Measurements from ENCODE around the gene IPO8.

The IPO8 gene

DNA sequence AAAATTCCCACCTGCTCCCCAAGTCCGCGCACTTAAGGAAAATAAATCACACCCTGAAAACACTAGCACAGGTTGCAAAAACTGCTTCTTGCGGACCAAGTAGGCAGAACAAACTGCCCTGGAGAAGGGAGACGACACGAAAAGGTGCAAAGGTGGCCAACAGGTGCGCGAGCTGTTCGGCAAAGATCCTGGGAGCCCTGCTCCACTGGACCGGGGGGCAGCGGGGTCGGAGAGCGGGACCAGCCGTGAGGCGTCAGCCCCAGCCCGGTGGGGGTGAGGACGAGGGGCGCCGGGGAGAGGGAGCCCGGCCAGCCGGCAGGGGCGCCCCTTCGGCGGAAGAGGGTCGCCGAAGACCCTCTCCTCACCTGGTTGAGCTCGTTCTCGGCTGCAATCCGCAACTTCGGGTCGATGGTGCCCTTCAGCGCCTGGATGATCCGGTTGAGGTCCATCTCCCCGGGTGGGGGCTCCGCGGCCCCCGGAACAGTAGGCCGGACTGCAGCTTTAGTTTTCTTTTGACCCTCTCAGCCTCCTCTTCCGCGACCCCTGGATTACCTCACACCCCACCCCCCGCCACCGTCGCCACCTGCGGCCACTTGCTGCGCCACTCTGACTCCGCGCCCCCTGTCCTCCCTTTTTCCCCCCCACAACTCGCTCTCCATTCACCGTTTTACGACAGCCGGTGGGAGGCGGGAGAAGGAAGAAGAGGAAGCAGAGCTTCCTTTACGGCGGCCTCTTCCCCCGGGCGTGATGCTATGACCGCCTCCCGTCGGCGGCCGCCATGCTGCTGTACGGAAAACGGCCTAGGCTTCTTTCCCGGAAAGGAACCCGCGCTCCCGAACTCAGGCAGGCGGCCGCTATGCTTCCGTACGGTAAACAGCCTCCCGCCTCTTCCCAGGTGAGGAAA lies at the start of gene IPO8:
IPO8 (minus strand) TSS at position 671 of the 904 bp plus-strand sequence; CDS start at position 449, 222 bp downstream.
- DNase-seq, result peak; percentile 45

GRCh38 chr12:30744321-30744720 lies 48.7 kb upstream of the IPO8 start:
- no peak for DNase-seq

GRCh38 chr12:30740274-30740673 lies 44.6 kb upstream of the IPO8 start:
- DNase-seq, result no peak

GRCh38 chr12:30739020-30739419 lies 43.4 kb upstream of the IPO8 start:
- no peak for DNase-seq

DNA sequence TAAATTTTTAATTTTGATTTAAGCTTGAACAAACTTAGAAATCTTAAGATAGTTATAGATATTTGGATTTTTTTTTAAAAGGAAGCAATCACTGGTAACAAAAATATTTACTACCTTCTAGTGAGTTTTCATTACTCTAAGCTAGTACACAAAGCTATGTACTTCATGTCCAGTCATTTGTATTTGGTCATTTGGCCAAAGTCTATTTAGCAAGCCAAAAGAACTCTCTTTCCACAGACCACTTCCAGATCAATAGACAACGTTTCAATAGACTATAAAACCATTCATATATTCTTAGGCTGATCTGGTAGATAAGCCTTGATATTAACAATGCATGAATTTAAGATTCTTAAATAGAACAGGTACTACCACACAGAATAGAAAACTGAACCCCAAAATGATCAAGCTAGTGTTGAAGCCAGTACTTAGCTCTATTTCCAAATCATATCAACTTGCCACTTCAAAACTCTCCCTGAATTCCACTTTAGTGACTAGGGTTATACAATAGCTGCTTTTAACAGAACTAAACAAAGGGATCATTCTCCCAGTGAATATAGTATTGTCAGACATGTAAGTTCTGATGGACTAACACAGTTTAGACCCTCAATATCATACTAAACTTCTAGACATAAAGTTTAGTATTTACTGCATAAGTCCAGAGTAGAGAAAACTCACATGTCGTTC lies 37.4 kb upstream of the IPO8 start:
- DNase-seq, result no peak

GRCh38 chr12:30730011-30730410 lies 34.3 kb upstream of the IPO8 start:
- DNase-seq, result no peak

DNA sequence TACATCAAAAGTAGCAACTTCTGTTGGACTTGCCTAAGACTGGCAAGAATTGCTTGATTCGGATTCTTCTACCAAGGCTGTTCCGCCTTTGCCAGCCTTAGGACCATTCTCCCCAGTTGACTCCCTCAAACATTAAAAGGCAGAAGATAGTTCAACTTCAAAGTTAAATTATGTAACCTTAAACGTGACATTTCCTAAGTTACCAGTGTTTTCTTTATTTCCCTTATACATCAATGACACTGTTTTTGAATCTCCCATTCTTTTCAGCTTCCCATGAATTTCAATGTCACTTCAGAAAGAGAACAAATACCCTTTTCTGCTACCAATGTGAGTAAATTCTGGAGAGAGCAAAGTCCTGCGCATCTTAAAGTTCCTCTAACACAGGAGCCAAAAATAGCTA lies 33.9 kb upstream of the IPO8 start:
- no peak for DNase-seq

- no peak for DNase-seq
Observed at GRCh38 chr12:30726647-30727046, 31.0 kb upstream of the IPO8 start.

GRCh38 chr12:30725739-30726138 lies 30.1 kb upstream of the IPO8 start:
- DNase-seq, result no peak

- DNase-seq, result no peak
Observed at GRCh38 chr12:30719060-30719459, 23.4 kb upstream of the IPO8 start.

DNA sequence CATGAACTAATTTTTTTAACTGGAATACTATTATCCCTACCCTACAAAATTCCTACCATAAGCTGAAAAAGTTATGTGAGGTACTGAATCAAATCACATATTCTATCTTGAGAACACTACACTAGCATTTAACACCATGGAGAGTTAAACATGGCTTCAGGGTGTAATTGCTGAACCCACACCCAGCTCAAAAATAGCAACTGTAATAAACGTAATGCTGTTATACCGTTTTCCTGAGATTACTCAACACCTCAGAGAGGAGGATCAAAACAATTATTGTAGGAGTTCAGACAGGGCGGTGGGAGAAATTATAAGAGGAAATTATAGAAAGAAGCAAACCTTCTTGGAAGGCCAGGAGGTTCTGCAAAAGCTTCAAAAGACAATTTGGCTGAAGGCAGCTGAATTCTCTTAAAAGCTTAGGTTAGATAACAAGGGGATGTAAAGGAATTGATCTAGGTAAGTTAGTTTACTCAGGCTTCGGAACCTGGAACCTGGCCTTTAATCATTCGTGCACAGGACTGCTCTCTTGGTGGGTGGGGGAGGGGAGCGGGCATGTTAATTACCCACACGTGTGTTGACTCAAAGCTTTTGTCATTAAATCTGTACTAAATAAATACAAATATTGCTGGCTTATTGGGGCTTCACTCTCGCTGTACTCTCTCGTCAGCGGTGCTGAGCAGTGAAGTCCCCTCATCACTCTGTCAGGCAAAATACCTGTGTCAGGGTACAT lies 12.1 kb upstream of the IPO8 start:
- no peak for DNase-seq

GRCh38 chr12:30706476-30706875 lies 10.8 kb upstream of the IPO8 start:
- DNase-seq, result no peak

- DNase-seq, result no peak
Observed at GRCh38 chr12:30701056-30701455, 5.4 kb upstream of the IPO8 start.

DNA sequence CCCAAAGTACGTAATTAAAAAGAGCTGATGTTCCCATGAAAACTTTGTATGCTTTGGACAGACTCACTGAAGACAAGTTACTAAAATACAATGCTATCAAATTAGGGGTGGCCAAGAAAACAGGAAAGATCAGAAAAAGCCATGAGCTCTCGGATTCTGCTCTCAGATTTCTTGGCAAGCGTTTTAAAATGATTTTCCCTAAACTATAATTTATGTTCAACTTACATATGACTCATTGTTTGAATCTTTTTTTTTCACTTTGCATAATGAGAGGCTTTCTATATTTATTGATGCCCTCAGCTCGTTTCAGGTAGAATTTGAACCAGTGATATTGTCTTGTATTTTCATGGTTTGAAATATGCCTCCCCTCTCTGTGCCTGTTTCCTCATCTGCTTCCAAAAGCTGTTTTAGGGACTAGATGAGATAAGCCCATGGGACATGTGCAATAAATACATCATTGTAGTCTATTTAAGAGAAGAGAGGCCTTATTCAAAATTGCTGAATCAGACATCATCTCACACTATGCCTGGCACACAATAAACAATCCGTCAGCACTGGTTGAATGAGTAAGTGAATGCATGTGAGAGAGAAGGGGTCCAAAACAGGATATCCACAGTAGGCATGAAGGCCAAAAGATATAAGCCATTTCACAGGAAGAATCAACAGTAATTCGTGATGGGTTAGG lies 4.7 kb upstream of the IPO8 start:
- DNase-seq, result no peak

GRCh38 chr12:30698346-30698745 lies 2.7 kb upstream of the IPO8 start:
- no peak for DNase-seq

- DNase-seq, result no peak
Observed at GRCh38 chr12:30696943-30697342, 1.3 kb upstream of the IPO8 start.

GRCh38 chr12:30696486-30696885 lies 817 bp upstream of the IPO8 start:
- no peak for DNase-seq

- no peak for DNase-seq
Observed at GRCh38 chr12:30696103-30696408, 387 bp upstream of the IPO8 start.

DNA sequence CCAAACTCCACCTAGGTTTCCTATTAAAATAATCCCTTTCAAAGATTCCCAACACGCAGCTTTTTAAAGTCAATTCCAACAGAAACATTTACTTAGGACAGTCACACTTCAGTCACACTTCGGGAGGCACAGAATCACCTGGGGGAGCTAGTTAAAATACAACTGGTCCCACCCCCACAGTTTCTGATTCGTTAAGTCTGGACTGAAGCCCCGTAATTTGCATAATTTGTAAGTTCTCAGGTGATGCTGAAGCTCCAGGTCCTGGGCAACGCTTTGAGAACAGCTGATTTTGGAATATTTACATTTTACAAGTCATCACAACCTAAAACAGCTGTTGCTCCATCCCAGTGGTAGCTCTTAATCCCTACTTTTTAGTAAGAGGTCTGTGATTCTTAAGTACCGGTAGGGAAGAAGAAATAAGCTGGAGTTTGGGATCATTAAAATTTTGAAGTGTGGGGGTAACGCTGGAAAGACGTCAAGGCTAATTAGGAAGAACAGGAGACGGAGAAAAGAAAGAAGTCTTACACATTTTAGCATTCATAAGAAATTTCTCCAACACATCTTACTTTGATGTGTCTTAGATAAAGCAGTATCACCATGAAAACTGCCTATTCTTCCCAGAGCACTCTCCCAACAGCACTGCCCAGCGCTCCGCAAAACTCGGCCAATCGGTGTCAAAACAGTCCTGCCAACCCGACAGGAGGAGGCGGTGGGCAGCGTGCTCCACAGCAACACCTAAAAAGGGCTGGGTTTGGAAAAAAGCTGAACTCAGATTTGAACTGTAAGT lies 1.1 kb downstream of the IPO8 start:
- no peak for DNase-seq

- no peak for DNase-seq
Observed at GRCh38 chr12:30692470-30692869, 3.2 kb downstream of the IPO8 start.

DNA sequence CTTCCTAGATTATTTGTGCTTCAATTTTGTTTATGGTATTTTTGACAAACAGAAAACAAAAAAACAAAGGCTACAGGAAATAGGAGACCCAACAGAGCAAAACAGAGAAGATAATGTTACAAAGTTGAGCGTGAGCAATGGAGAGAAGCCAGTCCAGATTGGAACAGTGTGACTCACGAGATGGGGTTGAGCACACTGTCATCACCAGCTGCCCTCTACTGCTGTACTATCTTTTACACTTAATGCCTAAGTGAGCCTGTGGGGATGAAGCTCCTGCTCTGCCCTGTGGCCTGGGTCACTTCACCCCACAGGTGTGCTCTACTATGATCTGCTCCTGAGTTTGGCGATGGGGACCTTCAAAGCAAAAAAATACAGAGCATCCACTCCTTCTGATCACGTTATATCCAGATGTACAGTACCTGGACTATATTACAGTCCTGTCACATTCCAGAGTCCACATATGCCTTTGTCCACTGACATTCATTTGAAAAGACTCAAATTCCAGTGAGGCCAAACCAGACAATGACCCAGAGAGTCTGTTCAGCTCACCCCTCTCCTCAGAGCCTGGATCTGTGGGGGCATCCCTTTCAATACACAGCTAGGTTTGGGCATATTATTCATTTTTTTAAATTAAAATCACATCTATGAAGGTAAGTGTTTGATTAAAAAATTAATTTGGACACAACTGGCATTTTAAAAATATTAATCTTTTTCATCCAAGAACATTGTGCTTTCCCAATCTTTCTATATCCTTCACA lies 4.4 kb downstream of the IPO8 start:
- no peak for DNase-seq

Data from NCI-H1436 treated with DMSO at 0.1 percent for 48 hours (cell line).